Measurements from ENCODE around the gene BMERB1. TPM values are rescaled to one million over a fixed set of nuclear protein-coding genes. Genes with fewer than 3 reads are reported as not detected.

BMERB1 gene
- total and polyA plus RNA-seq, 8 donors: 4.6 to 99.5 (median 25.6) TPM

- Histone ChIP-seq H3K4me1 (no peaks in the 10 kb centered on the region), H3K9me3 (no peaks in the 10 kb centered on the region), H3K27me3 (no peaks in the 10 kb centered on the region), H3K27ac (no peak overlapping the region), H3K4me3 (no peak overlapping the region), H3K36me3 (peaks cover 52 to 100% (median 100%) of the 10 kb centered on the region in 4 donors)
- no peak for TF ChIP-seq POLR2AphosphoS5 (IDR thresholded peaks at IDR 0.05)
- TF ChIP-seq EP300 (IDR thresholded peaks at IDR 0.05): no peak
- no peak for TF ChIP-seq POLR2A (IDR thresholded peaks at IDR 0.05)
- no peak for TF ChIP-seq CTCF (IDR thresholded peaks at IDR 0.05)
- DNase-seq: no peak
- intact Hi-C loops (cut with DNase I; ENCODE audit: low total_unique reads): no loop called here
- WGBS, 5 donors: 78 to 83% (median 81%) methylated on average over 16 to 17 of the region's 17 CpGs
Measured at GRCh38 chr16:15598648-15599190, 164.3 kb downstream of the BMERB1 start.

GRCh38 chr16:15599303-15600070, 165.1 kb downstream of the BMERB1 start:
- no peak for DNase-seq
- intact Hi-C loops (cut with DNase I; ENCODE audit: low total_unique reads): no loop called here
- Histone ChIP-seq H3K27me3 (no peaks in the 10 kb centered on the region), H3K9me3 (no peaks in the 10 kb centered on the region), H3K36me3 (peaks cover 59 to 100% (median 100%) of the 10 kb centered on the region in 4 donors), H3K4me3 (no peak overlapping the region), H3K4me1 (no peaks in the 10 kb centered on the region), H3K27ac (no peak overlapping the region)
- TF ChIP-seq CTCF (IDR thresholded peaks at IDR 0.05) (no peak), EP300 (IDR thresholded peaks at IDR 0.05) (no peak)
- WGBS, 5 donors: 90 to 95% (median 93%) methylated on average over 20 to 21 of the region's 21 CpGs

GRCh38 chr16:15601212-15601879, 167.0 kb downstream of the BMERB1 start:
- Histone ChIP-seq H3K27me3 (no peaks in the 10 kb centered on the region), H3K4me1 (no peaks in the 10 kb centered on the region), H3K36me3 (peaks cover 55 to 100% (median 100%) of the 10 kb centered on the region in 4 donors), H3K4me3 (no peak overlapping the region), H3K9me3 (no peaks in the 10 kb centered on the region), H3K27ac (no peak overlapping the region)
- TF ChIP-seq POLR2AphosphoS5 (IDR thresholded peaks at IDR 0.05) (no peak), EP300 (IDR thresholded peaks at IDR 0.05) (no peak)
- DNase-seq: no peak
- WGBS, 5 donors: 87 to 91% (median 88%) methylated on average over 9 of the region's 9 CpGs
- intact Hi-C loops (cut with DNase I; ENCODE audit: low total_unique reads): no loop called here

- Histone ChIP-seq H3K4me1 (peaks cover 0 to 3% (median 0%) of the 10 kb centered on the region in 4 donors), H3K27me3 (no peaks in the 10 kb centered on the region), H3K36me3 (peaks cover 45 to 100% (median 100%) of the 10 kb centered on the region in 4 donors), H3K27ac (no peak overlapping the region), H3K9me3 (no peaks in the 10 kb centered on the region), H3K4me3 (no peak overlapping the region)
- WGBS, 5 donors: 92 to 96% (median 96%) methylated on average over 23 of the region's 23 CpGs
- TF ChIP-seq EP300 (IDR thresholded peaks at IDR 0.05) (no peak), POLR2A (IDR thresholded peaks at IDR 0.05) (no peak), CTCF (IDR thresholded peaks at IDR 0.05) (no peak), POLR2AphosphoS5 (IDR thresholded peaks at IDR 0.05) (no peak)
- no peak for DNase-seq
- intact Hi-C loops (cut with DNase I; ENCODE audit: low total_unique reads): no loop called here
Measured at GRCh38 chr16:15602285-15603044, 168.1 kb downstream of the BMERB1 start.
